Hepatocyte (in vitro differentiated cells): ENCODE measurements around the gene MOB3C. TPM values are rescaled to one million over a fixed set of nuclear protein-coding genes. Genes with fewer than 3 reads are reported as not detected.

Source experiments
- DNase-seq: peaks from one replicate; pipeline ENCODE4 v3.0.0-alpha.2; 2016; ENCODE audit warnings: low spot score
- H2AFZ ChIP-seq: fragments of 200-600 bp; sonication (generic); 2 replicates; pipeline ENCODE4 v1.6.0; 2016; ENCODE audit warnings: antibody characterized with exemption, mild to moderate bottlenecking
- H3K27ac ChIP-seq: fragments of 200-600 bp; sonication (generic); 2 replicates; pipeline ENCODE4 v1.5.1; 2016; ENCODE audit warnings: mild to moderate bottlenecking
- H3K27me3 ChIP-seq: fragments of 200-600 bp; sonication (generic); 2 replicates; pipeline ENCODE4 v1.6.1; 2016
- H3K36me3 ChIP-seq: fragments of 200-600 bp; sonication (generic); replicated peaks from 2 replicates; pipeline ENCODE4 v1.5.1; 2016; ENCODE audit warnings: low read depth; ENCODE audit not compliant: insufficient read depth
- H3K4me1 ChIP-seq: fragments of 200-600 bp; sonication (generic); 2 replicates; pipeline ENCODE4 v1.5.1; 2016; ENCODE audit warnings: mild to moderate bottlenecking, moderate library complexity; ENCODE audit not compliant: insufficient read depth
- H3K4me2 ChIP-seq: fragments of 200-600 bp; sonication (generic); 2 replicates; pipeline ENCODE4 v1.6.0; 2016
- H3K4me3 ChIP-seq: fragments of 200-600 bp; sonication (generic); 2 replicates; pipeline ENCODE4 v1.5.1; 2016; ENCODE audit warnings: mild to moderate bottlenecking
- H3K79me2 ChIP-seq: fragments of 200-600 bp; sonication (generic); 2 replicates; pipeline ENCODE4 v1.6.0; 2017; ENCODE audit warnings: mild to moderate bottlenecking
- H3K9me2 ChIP-seq: fragments of 200-600 bp; sonication (generic); replicated peaks from 2 replicates; pipeline ENCODE4 v1.6.0; 2017; ENCODE audit warnings: mild to moderate bottlenecking; ENCODE audit not compliant: insufficient read depth
- H3K9me3 ChIP-seq: fragments of 200-600 bp; sonication (generic); 2 replicates; pipeline ENCODE4 v1.5.1; 2016; ENCODE audit warnings: low read depth, mild to moderate bottlenecking
- H4K20me1 ChIP-seq: fragments of 200-600 bp; sonication (generic); 2 replicates; pipeline ENCODE4 v1.6.0; 2016; ENCODE audit warnings: mild to moderate bottlenecking; ENCODE audit not compliant: insufficient read depth, poor library complexity, severe bottlenecking
- EZH2 ChIP-seq: fragments of 200-600 bp; sonication (generic); IDR thresholded peaks from 2 replicates; pipeline ENCODE4 v1.6.1; 2016; ENCODE audit warnings: antibody characterized with exemption, mild to moderate bottlenecking, borderline replicate concordance
- EZH2phosphoT487 ChIP-seq: fragments of 200-600 bp; sonication (generic); IDR thresholded peaks from one replicate; pipeline ENCODE4 v1.6.1; 2018; ENCODE audit warnings: antibody characterized with exemption, mild to moderate bottlenecking, low read depth, moderate library complexity; ENCODE audit not compliant: unreplicated experiment, severe bottlenecking
- WGBS: methylation state at CpG from one replicate; pipeline ENCODE4 v1.1.6; 2016; ENCODE audit warnings: low lambda C conversion rate; ENCODE audit errors: missing lambda C conversion rate; 5-methylcytosine and 5-hydroxymethylcytosine counted together
- polyA plus RNA-seq: library from polyadenylated mRNA; unstranded; fragments of >200 nt; fragmentation: Nextera tagmentation; extraction: Ambion mirVana; gene quantifications from 2 replicates; pipeline ENCODE4 v1.2.1, GENCODE V29; 2016
- total RNA-seq: library from RNA; depleted of rRNA; stranded (reverse); fragments of >200 nt; gene quantifications from 2 replicates; pipeline ENCODE4 v1.2.3, GENCODE V29; 2014
- TF ChIP-seq, protein P1 (sequence below): fragments of 200-600 bp; sonication (generic); IDR thresholded peaks from 2 replicates; pipeline ENCODE4 v1.5.1; 2016; ENCODE audit warnings: antibody characterized with exemption, mild to moderate bottlenecking; ENCODE audit not compliant: poor library complexity

The MOB3C gene
- total and polyA plus RNA-seq, 2 experiments from 2014 or later: 5.8 to 6.6 TPM

DNA sequence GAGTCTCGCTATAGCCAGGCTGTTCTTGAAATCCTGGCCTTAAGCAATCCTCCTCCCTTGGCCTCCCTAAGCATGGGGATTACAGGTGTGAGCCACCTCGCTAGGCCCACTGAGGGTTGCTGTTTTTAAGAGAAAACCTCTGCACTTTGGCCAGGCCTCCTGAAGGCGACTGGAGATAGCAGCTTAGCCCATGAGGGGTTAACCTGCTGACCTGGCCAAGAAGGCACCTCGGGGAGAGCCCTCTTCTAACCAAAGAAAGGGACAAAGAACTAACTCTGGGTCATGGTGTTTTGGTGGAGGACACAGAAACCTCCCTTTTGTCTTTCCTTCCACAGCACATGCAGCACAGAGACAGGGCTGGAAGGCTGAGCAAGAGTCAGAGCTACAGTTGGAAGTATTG lies 47.5 kb downstream of the MOB3C start:
- Histone ChIP-seq H3K36me3 (no peaks in the 10 kb centered on the region), H3K9me3 (no peaks in the 10 kb centered on the region), H3K79me2 (no peaks in the 10 kb centered on the region), H2AFZ (no peak overlapping the region), H3K4me2 (no peak overlapping the region), H3K27ac (no peak overlapping the region), H3K4me3 (no peak overlapping the region), H3K27me3 (no peaks in the 10 kb centered on the region), H3K4me1 (no peaks in the 10 kb centered on the region), H3K9me2 (no peaks in the 10 kb centered on the region), H4K20me1 (no peaks in the 10 kb centered on the region)
- no peak for DNase-seq
- TF ChIP-seq, protein P1, sequence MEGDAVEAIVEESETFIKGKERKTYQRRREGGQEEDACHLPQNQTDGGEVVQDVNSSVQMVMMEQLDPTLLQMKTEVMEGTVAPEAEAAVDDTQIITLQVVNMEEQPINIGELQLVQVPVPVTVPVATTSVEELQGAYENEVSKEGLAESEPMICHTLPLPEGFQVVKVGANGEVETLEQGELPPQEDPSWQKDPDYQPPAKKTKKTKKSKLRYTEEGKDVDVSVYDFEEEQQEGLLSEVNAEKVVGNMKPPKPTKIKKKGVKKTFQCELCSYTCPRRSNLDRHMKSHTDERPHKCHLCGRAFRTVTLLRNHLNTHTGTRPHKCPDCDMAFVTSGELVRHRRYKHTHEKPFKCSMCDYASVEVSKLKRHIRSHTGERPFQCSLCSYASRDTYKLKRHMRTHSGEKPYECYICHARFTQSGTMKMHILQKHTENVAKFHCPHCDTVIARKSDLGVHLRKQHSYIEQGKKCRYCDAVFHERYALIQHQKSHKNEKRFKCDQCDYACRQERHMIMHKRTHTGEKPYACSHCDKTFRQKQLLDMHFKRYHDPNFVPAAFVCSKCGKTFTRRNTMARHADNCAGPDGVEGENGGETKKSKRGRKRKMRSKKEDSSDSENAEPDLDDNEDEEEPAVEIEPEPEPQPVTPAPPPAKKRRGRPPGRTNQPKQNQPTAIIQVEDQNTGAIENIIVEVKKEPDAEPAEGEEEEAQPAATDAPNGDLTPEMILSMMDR: no peak
- TF ChIP-seq EZH2 (no peak), EZH2phosphoT487 (no peak)
- WGBS: 72% methylated on average over 4 of the region's 4 CpGs

DNA sequence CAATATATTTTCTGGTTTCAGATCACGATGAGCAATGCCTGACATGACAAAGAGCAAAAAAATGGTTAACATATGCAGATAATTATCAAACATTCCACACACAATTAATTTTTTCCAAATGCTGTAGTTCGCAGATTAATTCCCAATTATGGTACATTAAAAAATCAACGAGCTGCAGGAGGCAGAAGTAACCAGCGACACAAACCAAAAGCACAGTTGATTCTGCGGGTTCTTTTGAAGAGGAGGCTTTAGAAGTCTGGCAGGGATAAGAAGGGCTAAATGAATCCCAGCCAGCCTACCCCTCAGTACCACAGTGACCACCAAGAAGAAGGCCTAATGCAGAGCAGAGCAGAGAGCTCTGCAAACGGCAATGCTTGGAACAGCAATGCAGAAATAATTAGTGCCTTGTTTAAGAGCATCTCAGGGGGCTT lies 48.1 kb downstream of the MOB3C start:
- DNase-seq: no peak
- H3K27ac ChIP-seq: no peak overlapping the region
- no peak overlapping the region for H3K4me3 ChIP-seq
- H3K9me3 ChIP-seq: no peaks in the 10 kb centered on the region
- WGBS: 59% methylated on average over 6 of the region's 6 CpGs
- no peaks in the 10 kb centered on the region for H3K9me2 ChIP-seq
- no peaks in the 10 kb centered on the region for H3K4me1 ChIP-seq
- no peak overlapping the region for H3K4me2 ChIP-seq
- H3K36me3 ChIP-seq: no peaks in the 10 kb centered on the region
- TF ChIP-seq EZH2: no peak
- no peak for TF ChIP-seq EZH2phosphoT487
- TF ChIP-seq, protein P1: no peak
- no peaks in the 10 kb centered on the region for H3K79me2 ChIP-seq
- H4K20me1 ChIP-seq: no peaks in the 10 kb centered on the region
- no peak overlapping the region for H2AFZ ChIP-seq
- H3K27me3 ChIP-seq: no peaks in the 10 kb centered on the region

DNA sequence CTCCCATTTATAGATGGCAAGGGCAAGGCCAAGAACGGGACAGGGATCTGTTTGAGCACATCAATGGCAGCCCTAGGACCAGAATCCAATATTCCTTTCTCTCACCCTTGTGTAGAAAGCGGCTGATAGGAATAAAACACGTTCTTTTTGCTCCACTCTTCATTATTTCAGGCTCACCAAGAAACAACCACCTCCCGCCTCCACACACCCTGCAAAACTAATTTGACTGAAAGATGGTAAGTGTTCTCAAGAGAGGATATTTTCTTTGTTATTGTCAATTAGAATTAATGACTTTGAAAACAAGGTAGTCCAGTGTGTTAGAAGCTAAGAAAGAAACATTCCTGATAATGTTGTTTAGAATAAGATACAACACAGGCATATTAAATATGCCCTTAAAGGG lies 53.3 kb downstream of the MOB3C start:
- Histone ChIP-seq H3K4me1 (no peaks in the 10 kb centered on the region), H3K9me3 (no peaks in the 10 kb centered on the region), H3K36me3 (no peaks in the 10 kb centered on the region), H2AFZ (no peak overlapping the region), H3K79me2 (no peaks in the 10 kb centered on the region), H4K20me1 (no peaks in the 10 kb centered on the region), H3K9me2 (no peaks in the 10 kb centered on the region), H3K27ac (no peak overlapping the region), H3K27me3 (no peaks in the 10 kb centered on the region), H3K4me3 (no peak overlapping the region), H3K4me2 (no peak overlapping the region)
- TF ChIP-seq EZH2 (no peak), EZH2phosphoT487 (no peak)
- TF ChIP-seq, protein P1: no peak
- 94% methylated on average over 4 of the region's 4 CpGs for whole genome bisulfite sequencing
- DNase-seq: no peak

DNA sequence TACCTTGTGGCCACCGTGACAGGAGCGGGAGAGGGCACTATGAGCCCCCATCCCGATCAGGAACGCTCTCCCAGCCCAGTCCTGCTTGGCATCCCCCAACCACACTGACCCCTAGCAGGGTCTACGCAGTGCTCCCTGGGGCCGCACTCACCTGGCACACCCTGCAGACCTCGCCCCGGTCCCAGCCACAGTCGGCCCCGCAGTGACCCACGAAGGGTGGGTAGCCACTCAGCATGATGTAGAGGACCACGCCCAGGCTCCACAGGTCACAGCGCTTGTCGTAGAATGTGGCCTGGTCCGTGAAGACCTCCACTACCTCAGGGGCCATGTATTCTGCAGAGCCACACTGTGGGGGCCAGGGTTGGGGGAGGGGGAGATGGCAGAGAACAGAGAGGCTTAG lies 54.1 kb downstream of the MOB3C start:
- WGBS: 97% methylated on average over 15 of the region's 15 CpGs
- Histone ChIP-seq H3K27ac (no peak overlapping the region), H4K20me1 (no peaks in the 10 kb centered on the region), H3K4me2 (no peak overlapping the region), H3K4me3 (no peak overlapping the region), H3K9me3 (no peaks in the 10 kb centered on the region), H3K36me3 (no peaks in the 10 kb centered on the region), H2AFZ (no peak overlapping the region), H3K27me3 (no peaks in the 10 kb centered on the region), H3K79me2 (no peaks in the 10 kb centered on the region), H3K9me2 (no peaks in the 10 kb centered on the region), H3K4me1 (no peaks in the 10 kb centered on the region)
- no peak for DNase-seq
- TF ChIP-seq EZH2 (no peak), EZH2phosphoT487 (no peak)
- TF ChIP-seq, protein P1: no peak
